Measurements from ENCODE around the gene ANO4.
"Not testable (repeated sequence)": the region's sequence is repeated elsewhere in the genome, so short reads cannot be mapped to it uniquely, and the experiment has no call there.

Gene ANO4

GRCh38 chr12:100871195-100871734 lies 76.7 kb downstream of the ANO4 start:
- no peak for DNase-seq (ENCODE audit: low read depth in 3 of 3)

- DNase-seq (ENCODE audit: low read depth in 3 of 3) = no peak
Measured at GRCh38 chr12:100875156-100875555, 80.6 kb downstream of the ANO4 start.

- no peak for DNase-seq (ENCODE audit: low read depth in 3 of 3)
Measured at GRCh38 chr12:100875771-100876170, 81.2 kb downstream of the ANO4 start.

GRCh38 chr12:100877776-100878175 lies 83.2 kb downstream of the ANO4 start:
- no peak for DNase-seq (ENCODE audit: low read depth in 3 of 3)

GRCh38 chr12:100895192-100895591 lies 100.6 kb downstream of the ANO4 start:
- DNase-seq (ENCODE audit: low read depth in 3 of 3) = no peak

GRCh38 chr12:100896192-100896591 lies 101.6 kb downstream of the ANO4 start:
- DNase-seq (ENCODE audit: low read depth in 3 of 3) = no peak

GRCh38 chr12:100897240-100897639 lies 102.7 kb downstream of the ANO4 start:
- no peak for DNase-seq (ENCODE audit: low read depth in 3 of 3)

- no peak for DNase-seq (ENCODE audit: low read depth in 3 of 3)
Measured at GRCh38 chr12:100899301-100899700, 104.7 kb downstream of the ANO4 start.

- no peak for DNase-seq (ENCODE audit: low read depth in 3 of 3)
Measured at GRCh38 chr12:100900808-100901207, 106.2 kb downstream of the ANO4 start.

- DNase-seq (ENCODE audit: low read depth in 3 of 3) = no peak
Measured at GRCh38 chr12:100901266-100901665, 106.7 kb downstream of the ANO4 start.

GRCh38 chr12:100904270-100904669 lies 109.7 kb downstream of the ANO4 start:
- no peak for DNase-seq (ENCODE audit: low read depth in 3 of 3)

- no peak for DNase-seq (ENCODE audit: low read depth in 3 of 3)
Measured at GRCh38 chr12:100908501-100908900, 113.9 kb downstream of the ANO4 start.

- no peak for DNase-seq (ENCODE audit: low read depth in 3 of 3)
Measured at GRCh38 chr12:100913872-100914592, 119.5 kb downstream of the ANO4 start.

- no peak for DNase-seq (ENCODE audit: low read depth in 3 of 3)
Measured at GRCh38 chr12:100919116-100919515, 124.5 kb downstream of the ANO4 start.

- DNase-seq (ENCODE audit: low read depth in 3 of 3) = no peak
Measured at GRCh38 chr12:100920493-100920892, 125.9 kb downstream of the ANO4 start.

GRCh38 chr12:100926669-100927248 lies 132.2 kb downstream of the ANO4 start:
- no peak for DNase-seq (ENCODE audit: low read depth in 3 of 3)

GRCh38 chr12:100927826-100928225 lies 133.2 kb downstream of the ANO4 start:
- no peak for DNase-seq (ENCODE audit: low read depth in 3 of 3)

GRCh38 chr12:100932571-100932970 lies 138.0 kb downstream of the ANO4 start:
- DNase-seq (ENCODE audit: low read depth in 3 of 3) = no peak

- not testable (repeated sequence) for DNase-seq (ENCODE audit: low read depth in 3 of 3)
Measured at GRCh38 chr12:100933531-100933930, 139.0 kb downstream of the ANO4 start.

GRCh38 chr12:100935929-100936328 lies 141.4 kb downstream of the ANO4 start:
- no peak for DNase-seq (ENCODE audit: low read depth in 3 of 3)

- no peak for DNase-seq (ENCODE audit: low read depth in 3 of 3)
Measured at GRCh38 chr12:100936661-100937060, 142.1 kb downstream of the ANO4 start.

- DNase-seq (ENCODE audit: low read depth in 3 of 3) = no peak
Measured at GRCh38 chr12:100940503-100940902, 145.9 kb downstream of the ANO4 start.

GRCh38 chr12:100942984-100943749 lies 148.6 kb downstream of the ANO4 start:
- no peak for DNase-seq (ENCODE audit: low read depth in 3 of 3)
